HG02588 (cell line): ENCODE measurements around the gene ARL6IP4.
"Not testable (repeated sequence)": the region's sequence is repeated elsewhere in the genome, so short reads cannot be mapped to it uniquely, and the experiment has no call there.

ENCODE experiments used
- ATAC-seq: cut with Tn5 transposase; IDR thresholded peaks from one replicate; pipeline ENCODE4 v1.9.1; 2021; ENCODE audit warnings: mild to moderate bottlenecking, moderate library complexity; ENCODE audit not compliant: unreplicated experiment

The ARL6IP4 gene

GRCh38 chr12:122980183-122981035 lies at the start of gene ARL6IP4:
Gene ARL6IP4, plus strand, starts transcription at chr12:122980681. Its CDS starts 459 bp downstream, at chr12:122981140.
- ATAC-seq, result peak; percentile 52

GRCh38 chr12:122932207-122932606 lies 48.3 kb upstream of the ARL6IP4 start:
- no peak for ATAC-seq

- no peak for ATAC-seq
Measured at GRCh38 chr12:122934722-122935121, 45.8 kb upstream of the ARL6IP4 start.

- no peak for ATAC-seq
Measured at GRCh38 chr12:122935318-122935717, 45.2 kb upstream of the ARL6IP4 start.

GRCh38 chr12:122937622-122938091 lies 42.8 kb upstream of the ARL6IP4 start:
- ATAC-seq, result no peak

- ATAC-seq, result no peak
Measured at GRCh38 chr12:122939125-122939524, 41.4 kb upstream of the ARL6IP4 start.

- ATAC-seq, result not testable (repeated sequence)
Measured at GRCh38 chr12:122941351-122941750, 39.1 kb upstream of the ARL6IP4 start.

GRCh38 chr12:122942637-122943036 lies 37.8 kb upstream of the ARL6IP4 start:
- ATAC-seq, result no peak

GRCh38 chr12:122943196-122943595 lies 37.3 kb upstream of the ARL6IP4 start:
- no peak for ATAC-seq

GRCh38 chr12:122944605-122945592 lies 35.6 kb upstream of the ARL6IP4 start:
- no peak for ATAC-seq

- peak; percentile 64 for ATAC-seq
Measured at GRCh38 chr12:122946690-122947341, 33.7 kb upstream of the ARL6IP4 start.

GRCh38 chr12:122947352-122947792 lies 33.1 kb upstream of the ARL6IP4 start:
- no peak for ATAC-seq

- no peak for ATAC-seq
Measured at GRCh38 chr12:122948605-122949004, 31.9 kb upstream of the ARL6IP4 start.

- no peak for ATAC-seq
Measured at GRCh38 chr12:122949405-122949804, 31.1 kb upstream of the ARL6IP4 start.

GRCh38 chr12:122949816-122950675 lies 30.4 kb upstream of the ARL6IP4 start:
- ATAC-seq, result no peak

GRCh38 chr12:122951406-122951805 lies 29.1 kb upstream of the ARL6IP4 start:
- no peak for ATAC-seq

GRCh38 chr12:122951979-122952892 lies 28.2 kb upstream of the ARL6IP4 start:
- ATAC-seq, result no peak

- ATAC-seq, result no peak
Measured at GRCh38 chr12:122955156-122955555, 25.3 kb upstream of the ARL6IP4 start.

GRCh38 chr12:122956035-122956434 lies 24.4 kb upstream of the ARL6IP4 start:
- no peak for ATAC-seq
